ENCODE results near the gene BTN3A1. TPM values are rescaled to one million over a fixed set of nuclear protein-coding genes. Genes with fewer than 3 reads are reported as not detected.
"Not testable (repeated sequence)": the region's sequence is repeated elsewhere in the genome, so short reads cannot be mapped to it uniquely, and the experiment has no call there.

BTN3A1 gene
- 55.4 and 61.7 TPM in 2 replicates for total RNA-seq

- intact Hi-C loops (cut with micrococcal nuclease): loop anchor here (1.0 to 5.0 kb wide), 6 partner anchors 15 to 120 kb away; partner anchors contain the start of genes BTN2A2, BTN3A2 and BTN3A3
- peak within 1 kb of the TSS; percentile 98 for H3K27ac Mint-ChIP-seq
- ChIA-PET CTCF (no interaction called here), POLR2A (interaction anchor here (0.9 to 1.1 kb wide), 2 partner anchors 72 to 135 kb away, joined by 3 to 4 read pairs; no protein-coding TSS in a partner anchor)
- peaks cover 29% of the 10 kb centered on the region for H3K36me3 Mint-ChIP-seq (ENCODE audit: low read depth)
- no peaks in the 10 kb centered on the region for H3K27me3 Mint-ChIP-seq
- H3K4me1 Mint-ChIP-seq: peaks cover 65% of the 10 kb centered on the region
- TF ChIP-seq CTCF (IDR thresholded peaks at IDR 0.05): no peak
- DNase-seq (peak; percentile 43), ATAC-seq (ENCODE audit: low read depth) (peak; percentile 87)
- no peaks in the 10 kb centered on the region for H3K9me3 Mint-ChIP-seq
- H3K4me3 Mint-ChIP-seq: peak within 1 kb of the TSS; percentile 98
Measured at GRCh38 chr6:26401987-26402658, at the start of gene BTN3A1. TSS of gene BTN3A1 (plus strand) at chr6:26402275. CDS start at chr6:26405564, 3,289 bp downstream.

DNA sequence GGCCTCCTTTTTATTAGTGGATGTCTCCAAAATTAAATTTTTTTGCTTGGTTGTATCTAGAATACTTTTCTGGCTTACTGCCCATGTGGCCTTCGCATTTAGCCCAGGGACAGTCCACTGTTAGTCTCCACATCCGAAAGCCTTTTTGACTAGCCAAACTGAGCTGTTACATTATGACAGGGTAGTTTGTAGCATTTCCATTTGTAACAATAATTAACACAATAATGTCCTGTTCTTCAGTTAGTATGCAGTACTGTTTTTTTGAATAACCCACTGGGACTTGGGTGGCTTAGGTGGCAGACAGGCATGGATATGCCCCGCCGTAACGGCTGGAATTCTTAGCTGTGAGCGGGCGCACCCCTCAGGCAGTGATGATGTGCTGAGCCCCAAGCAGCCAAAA lies 49.8 kb upstream of the BTN3A1 start:
- ATAC-seq (ENCODE audit: low read depth): no peak
- H3K27ac Mint-ChIP-seq: no peak overlapping the region
- no peaks in the 10 kb centered on the region for H3K4me1 Mint-ChIP-seq
- peaks cover 20% of the 10 kb centered on the region for H3K27me3 Mint-ChIP-seq
- H3K4me3 Mint-ChIP-seq: no peak overlapping the region
- intact Hi-C loops (cut with micrococcal nuclease): no loop called here
- no peaks in the 10 kb centered on the region for H3K36me3 Mint-ChIP-seq (ENCODE audit: low read depth)
- no peak for DNase-seq
- ChIA-PET POLR2A (no interaction called here), CTCF (no interaction called here)
- no peaks in the 10 kb centered on the region for H3K9me3 Mint-ChIP-seq
- TF ChIP-seq CTCF (IDR thresholded peaks at IDR 0.05): no peak

- DNase-seq: no peak
- POLR2A ChIA-PET: no interaction called here
- Mint-ChIP-seq H3K4me3 (no peak overlapping the region), H3K4me1 (peaks cover 8% of the 10 kb centered on the region), H3K9me3 (no peaks in the 10 kb centered on the region), H3K27ac (no peak overlapping the region), H3K36me3 (ENCODE audit: low read depth) (no peaks in the 10 kb centered on the region), H3K27me3 (peaks cover 20% of the 10 kb centered on the region)
- no peak for TF ChIP-seq CTCF (IDR thresholded peaks at IDR 0.05)
- no peak for ATAC-seq (ENCODE audit: low read depth)
- CTCF ChIA-PET: no interaction called here
- intact Hi-C loops (cut with micrococcal nuclease): no loop called here
Measured at GRCh38 chr6:26354162-26354561, 47.9 kb upstream of the BTN3A1 start.

DNA sequence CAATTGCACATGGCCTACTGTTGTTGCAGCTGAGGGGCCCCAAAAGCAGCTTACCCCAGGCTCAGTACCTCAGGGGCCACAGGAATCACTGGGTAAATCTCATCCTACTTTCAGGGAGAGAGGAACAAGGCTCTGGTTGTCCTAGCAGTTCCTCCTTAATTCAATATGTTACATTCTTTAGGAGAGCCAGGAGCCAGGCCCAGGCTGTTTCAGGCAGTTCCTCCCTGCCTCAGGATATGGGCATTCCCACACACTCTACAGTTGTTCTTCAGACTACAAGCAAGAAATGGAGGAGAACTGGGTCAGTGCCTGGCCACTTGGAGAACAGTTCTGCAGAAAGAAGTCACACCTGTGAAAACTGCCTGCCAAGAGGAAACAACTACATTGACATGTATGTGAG lies 46.7 kb upstream of the BTN3A1 start:
- Mint-ChIP-seq H3K36me3 (ENCODE audit: low read depth) (no peaks in the 10 kb centered on the region), H3K4me1 (peaks cover 11% of the 10 kb centered on the region), H3K27me3 (peaks cover 20% of the 10 kb centered on the region), H3K27ac (no peak overlapping the region), H3K4me3 (no peak overlapping the region), H3K9me3 (no peaks in the 10 kb centered on the region)
- CTCF ChIA-PET: interaction anchor here (1.2 kb wide), 1 partner anchor 14 kb away, joined by 3 read pairs; no protein-coding TSS in a partner anchor
- ATAC-seq (ENCODE audit: low read depth): no peak
- POLR2A ChIA-PET: no interaction called here
- DNase-seq: no peak
- TF ChIP-seq CTCF (IDR thresholded peaks at IDR 0.05): no peak
- intact Hi-C loops (cut with micrococcal nuclease): no loop called here

GRCh38 chr6:26357543-26357942 lies 44.5 kb upstream of the BTN3A1 start:
- H3K4me1 Mint-ChIP-seq: peaks cover 23% of the 10 kb centered on the region
- peaks cover 27% of the 10 kb centered on the region for H3K27me3 Mint-ChIP-seq
- POLR2A ChIA-PET: interaction anchor here (0.7 to 1.9 kb wide), 3 partner anchors 110 to 1517 kb away, joined by 3 to 5 read pairs (median 3); partner anchors contain the start of gene HMGN4
- ATAC-seq (ENCODE audit: low read depth); CTCF ChIA-PET; DNase-seq; intact Hi-C loops (cut with micrococcal nuclease); H3K27ac Mint-ChIP-seq; H3K9me3 Mint-ChIP-seq; H3K4me3 Mint-ChIP-seq; H3K36me3 Mint-ChIP-seq (ENCODE audit: low read depth): not testable (repeated sequence)
